ENCODE measurements around the gene EPM2AIP1. TPM values are rescaled to one million over a fixed set of nuclear protein-coding genes. Genes with fewer than 3 reads are reported as not detected.
"Not testable (repeated sequence)": the region's sequence is repeated elsewhere in the genome, so short reads cannot be mapped to it uniquely, and the experiment has no call there.

EPM2AIP1 gene
- total and polyA plus RNA-seq, 7 experiments from 2014 or later = 3.7 to 43.4 (median 26.0) TPM

DNA sequence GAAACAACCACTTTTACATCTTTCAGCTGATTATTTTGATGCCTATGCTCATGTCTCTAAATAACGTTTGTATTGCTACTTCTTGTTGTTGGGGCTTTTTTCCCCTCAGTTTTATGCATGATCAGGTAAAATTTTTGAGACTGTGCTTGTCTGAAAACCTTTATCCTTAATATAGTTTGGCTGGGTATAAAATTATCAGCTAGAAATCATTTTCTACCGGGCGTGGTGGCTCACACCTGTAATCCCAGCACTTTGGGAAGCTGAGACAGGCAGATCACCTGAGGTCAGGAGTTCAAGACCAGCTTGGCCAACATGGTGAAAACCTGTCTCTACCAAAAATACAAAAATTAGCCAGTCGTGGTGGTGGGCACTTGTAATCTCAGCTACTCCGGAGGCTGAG lies 45.1 kb downstream of the EPM2AIP1 start:
- Mint-ChIP-seq H3K27me3 (peaks cover 0 to 37% (median 0%) of the 10 kb centered on the region in 5 donors), H3K4me1 (peaks cover 0 to 16% (median 12%) of the 10 kb centered on the region in 7 donors), H3K4me3 (peak overlapping the region in 1 of 10 donors; percentile 29), H3K9me3 (peaks cover 0 to 32% (median 20%) of the 10 kb centered on the region in 11 donors), H3K36me3 (peaks cover 0 to 22% (median 4%) of the 10 kb centered on the region in 5 donors)
- intact Hi-C loops (cut with micrococcal nuclease); H3K4me3 ChIP-seq (ENCODE audit: low read length); H3K36me3 ChIP-seq (ENCODE audit: control insufficient read depth in 2 of 3, insufficient read depth in 3 of 3, low read length in 3 of 3); H3K4me1 ChIP-seq (ENCODE audit: control insufficient read depth in 2 of 2, insufficient read depth in 2 of 2, low read length in 2 of 2); DNase-seq; ATAC-seq; H3K9me3 ChIP-seq (ENCODE audit: control insufficient read depth in 2 of 3, low read length in 3 of 3); H3K27me3 ChIP-seq (ENCODE audit: control insufficient read depth in 2 of 2, insufficient read depth in 2 of 2, low read length in 2 of 2); H3K27ac Mint-ChIP-seq; POLR2A ChIA-PET; H3K27ac ChIP-seq (ENCODE audit: low read depth, low read length): not testable (repeated sequence)
- CTCF ChIA-PET = interaction anchor here (0.9 kb wide), 1 partner anchor 11 kb away, joined by 3 read pairs; no protein-coding TSS in a partner anchor

DNA sequence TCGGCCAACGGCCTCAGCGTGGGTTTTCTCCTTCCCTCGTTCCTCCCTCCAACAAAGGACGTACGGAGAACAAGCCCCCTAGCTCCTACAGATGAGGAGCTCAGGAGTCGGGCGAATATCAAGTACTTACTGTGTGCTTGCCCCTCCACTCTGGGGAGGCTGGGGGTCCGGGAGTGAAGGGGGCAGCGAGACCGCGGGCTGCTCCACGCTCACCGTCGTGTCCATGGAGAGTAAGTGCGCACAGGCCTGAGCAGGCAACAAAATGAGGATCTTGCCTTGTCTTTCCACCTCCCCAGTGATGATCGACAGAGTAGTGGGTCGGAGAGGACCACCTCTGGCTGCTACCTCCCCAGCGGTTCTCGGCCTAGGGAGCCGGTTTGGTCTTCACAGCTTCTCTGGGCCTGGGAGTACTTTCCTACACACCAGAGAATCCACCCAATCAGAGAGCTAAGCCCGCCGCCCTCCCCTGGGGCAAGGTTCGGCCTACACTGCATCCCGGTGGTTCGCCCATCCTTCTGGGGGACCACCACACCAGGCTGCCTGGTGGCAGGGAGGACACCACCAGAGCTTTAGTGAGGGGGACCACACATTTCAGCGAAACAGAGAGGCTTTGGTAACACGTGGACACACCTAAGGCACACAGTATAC lies 47.5 kb downstream of the EPM2AIP1 start:
- Mint-ChIP-seq H3K4me1 (peaks cover 0 to 32% (median 24%) of the 10 kb centered on the region in 7 donors), H3K27me3 (peaks cover 0 to 35% (median 0%) of the 10 kb centered on the region in 5 donors), H3K4me3 (peak overlapping the region; percentile 80 to 91 (median 88)), H3K9me3 (peaks cover 0 to 32% (median 20%) of the 10 kb centered on the region in 11 donors), H3K27ac (peak overlapping the region; percentile 67 to 93 (median 87)), H3K36me3 (peaks cover 0 to 22% (median 4%) of the 10 kb centered on the region in 5 donors)
- ChIA-PET POLR2A (interaction anchor here (0.6 to 4.2 kb wide), 12 partner anchors 10 to 390 kb away, joined by 3 to 39 read pairs (median 5); partner anchors contain the start of genes EPM2AIP1 and MLH1), CTCF (interaction anchor here (0.6 to 2.1 kb wide), 3 partner anchors 13 to 102 kb away, joined by 4 to 10 read pairs (median 6); no protein-coding TSS in a partner anchor)
- DNase-seq (peak in 1 of 9 donors; percentile 12), ATAC-seq (peak; percentile 1)
- intact Hi-C loops (cut with micrococcal nuclease) = loop anchor here (1.0 to 2.0 kb wide), 5 partner anchors 13 to 69 kb away; partner anchors contain the start of genes EPM2AIP1 (in 2 of the 2) and MLH1 (in 2 of the 2)
- Histone ChIP-seq H3K9me3 (ENCODE audit: control insufficient read depth in 2 of 3, low read length in 3 of 3) (peaks cover 0 to 8% (median 0%) of the 10 kb centered on the region in 3 experiments), H3K4me1 (ENCODE audit: control insufficient read depth in 2 of 2, insufficient read depth in 2 of 2, low read length in 2 of 2) (peaks cover 5 to 6% of the 10 kb centered on the region in 2 donors), H3K27ac (ENCODE audit: low read depth, low read length) (peak overlapping the region; percentile 74), H3K4me3 (ENCODE audit: low read length) (peak overlapping the region; percentile 70), H3K27me3 (ENCODE audit: control insufficient read depth in 2 of 2, insufficient read depth in 2 of 2, low read length in 2 of 2) (no peaks in the 10 kb centered on the region), H3K36me3 (ENCODE audit: control insufficient read depth in 2 of 3, insufficient read depth in 3 of 3, low read length in 3 of 3) (peaks cover 0 to 6% (median 0%) of the 10 kb centered on the region in 3 experiments)

DNA sequence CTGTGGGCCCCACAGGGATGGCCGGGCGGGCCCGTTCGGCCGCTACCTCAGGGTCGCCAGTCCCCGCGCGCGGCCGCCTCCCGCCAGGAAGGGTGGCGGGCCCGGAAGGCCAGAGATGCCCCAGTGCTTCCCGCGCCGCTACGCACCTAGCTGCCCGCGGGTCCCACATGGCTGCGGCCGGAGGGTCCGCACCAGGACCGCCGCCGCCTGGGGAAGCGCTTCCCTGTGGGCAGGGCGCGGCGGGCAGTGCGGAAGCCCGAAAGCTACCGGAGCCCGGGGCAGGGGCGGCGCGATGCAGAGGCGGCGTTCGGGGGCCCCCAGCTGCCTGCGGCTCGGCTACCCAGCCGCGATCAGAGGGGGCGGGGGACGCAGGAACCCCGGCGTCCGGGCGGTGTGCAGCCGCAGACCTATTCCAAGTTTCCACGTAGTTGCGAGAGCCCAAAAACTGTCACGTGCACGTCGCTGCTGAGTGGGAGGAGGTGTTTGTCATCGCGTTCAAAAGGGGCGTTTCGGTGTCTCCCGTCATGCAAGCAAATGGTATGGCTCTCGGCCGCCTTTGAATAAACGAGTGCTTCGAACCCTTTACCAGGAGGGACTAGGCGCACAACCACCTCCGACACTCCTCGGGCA lies 48.2 kb downstream of the EPM2AIP1 start, which contains the start of gene TRANK1:
Gene TRANK1 (minus strand): TSS at position 414 of the 630 bp plus-strand sequence. CDS start 245 bp downstream, at position 169.
- ChIA-PET CTCF (interaction anchor here (0.8 to 2.1 kb wide), 4 partner anchors 9 to 69 kb away, joined by 3 to 10 read pairs (median 4); no protein-coding TSS in a partner anchor), POLR2A (interaction anchor here (0.6 to 4.2 kb wide), 14 partner anchors 9 to 89 kb away, joined by 3 to 39 read pairs (median 5); partner anchors contain the start of genes EPM2AIP1 and MLH1)
- Histone ChIP-seq H3K36me3 (ENCODE audit: control insufficient read depth in 2 of 3, insufficient read depth in 3 of 3, low read length in 3 of 3) (peaks cover 0 to 6% (median 0%) of the 10 kb centered on the region in 3 experiments), H3K27me3 (ENCODE audit: control insufficient read depth in 2 of 2, insufficient read depth in 2 of 2, low read length in 2 of 2) (no peaks in the 10 kb centered on the region), H3K4me3 (ENCODE audit: low read length) (peak within 1 kb of the TSS; percentile 70), H3K4me1 (ENCODE audit: control insufficient read depth in 2 of 2, insufficient read depth in 2 of 2, low read length in 2 of 2) (peaks cover 5 to 6% of the 10 kb centered on the region in 2 donors), H3K9me3 (ENCODE audit: control insufficient read depth in 2 of 3, low read length in 3 of 3) (peaks cover 0 to 8% (median 0%) of the 10 kb centered on the region in 3 experiments), H3K27ac (ENCODE audit: low read depth, low read length) (peak within 1 kb of the TSS; percentile 74)
- ATAC-seq = peak; percentile 92
- Mint-ChIP-seq H3K36me3 (peaks cover 0 to 22% (median 4%) of the 10 kb centered on the region in 5 donors), H3K9me3 (peaks cover 0 to 32% (median 20%) of the 10 kb centered on the region in 11 donors), H3K27me3 (peaks cover 0 to 35% (median 0%) of the 10 kb centered on the region in 5 donors), H3K27ac (peak within 1 kb of the TSS; percentile 67 to 93 (median 87)), H3K4me3 (peak within 1 kb of the TSS; percentile 80 to 91 (median 89)), H3K4me1 (peaks cover 0 to 33% (median 26%) of the 10 kb centered on the region in 7 donors)
- DNase-seq = peak; percentile 55 to 86 (median 78)
- intact Hi-C loops (cut with micrococcal nuclease) = loop anchor here (1.0 to 2.0 kb wide), 6 partner anchors 14 to 68 kb away; partner anchors contain the start of genes EPM2AIP1 (in 2 of the 2) and MLH1 (in 2 of the 2)

DNA sequence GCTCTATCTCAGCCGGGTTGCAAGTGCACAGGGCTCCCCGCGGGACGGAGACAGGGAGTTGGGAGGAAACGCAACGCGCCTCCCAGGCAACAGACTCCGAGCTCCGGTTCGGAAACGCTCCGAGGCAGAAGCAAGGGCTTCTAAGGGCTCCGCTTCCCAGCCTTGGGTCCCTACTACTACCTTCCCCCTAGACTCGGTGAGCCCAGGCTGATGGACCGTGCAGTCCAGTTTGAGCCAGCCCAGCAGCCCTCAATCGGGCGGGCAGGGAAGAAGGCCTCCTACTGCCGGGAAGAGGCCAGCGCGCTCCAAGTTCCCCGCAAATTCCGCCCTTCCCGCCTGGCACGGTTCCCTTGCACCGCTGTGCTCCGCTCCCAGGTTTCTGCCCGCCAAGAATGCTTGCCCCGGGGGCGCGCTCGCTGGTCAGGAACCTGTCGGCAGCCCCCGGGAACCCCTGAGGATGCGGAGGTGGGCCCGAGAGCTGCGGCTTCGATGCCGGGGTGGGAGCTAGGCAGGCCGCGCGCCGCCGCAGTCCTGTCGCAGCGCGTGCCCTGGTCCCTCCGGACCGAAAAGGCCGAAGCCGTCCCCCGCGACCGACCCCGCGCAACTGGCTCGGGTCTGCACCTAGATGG lies 48.8 kb downstream of the EPM2AIP1 start:
- peaks cover 0 to 19% (median 4%) of the 10 kb centered on the region in 5 donors for H3K36me3 Mint-ChIP-seq
- intact Hi-C loops (cut with micrococcal nuclease) = loop anchor here (1.0 to 2.0 kb wide), 4 partner anchors 15 to 67 kb away; no protein-coding TSS in a partner anchor
- POLR2A ChIA-PET = interaction anchor here (0.6 to 4.2 kb wide), 14 partner anchors 8 to 89 kb away, joined by 3 to 39 read pairs (median 4); partner anchors contain the start of genes EPM2AIP1 and MLH1
- Histone ChIP-seq H3K27me3 (ENCODE audit: control insufficient read depth in 2 of 2, insufficient read depth in 2 of 2, low read length in 2 of 2) (no peaks in the 10 kb centered on the region), H3K9me3 (ENCODE audit: control insufficient read depth in 2 of 3, low read length in 3 of 3) (peaks cover 0 to 8% (median 0%) of the 10 kb centered on the region in 3 experiments), H3K4me3 (ENCODE audit: low read length) (peak overlapping the region; percentile 70), H3K36me3 (ENCODE audit: control insufficient read depth in 2 of 3, insufficient read depth in 3 of 3, low read length in 3 of 3) (peaks cover 0 to 6% (median 0%) of the 10 kb centered on the region in 3 experiments), H3K4me1 (ENCODE audit: control insufficient read depth in 2 of 2, insufficient read depth in 2 of 2, low read length in 2 of 2) (peaks cover 5 to 6% of the 10 kb centered on the region in 2 donors), H3K27ac (ENCODE audit: low read depth, low read length) (peak overlapping the region; percentile 74)
- peaks cover 0 to 33% (median 26%) of the 10 kb centered on the region in 7 donors for H3K4me1 Mint-ChIP-seq
- CTCF ChIA-PET = interaction anchor here (0.7 to 2.1 kb wide), 7 partner anchors 10 to 75 kb away, joined by 3 to 10 read pairs (median 3); no protein-coding TSS in a partner anchor
- H3K27ac Mint-ChIP-seq = peak overlapping the region; percentile 42 to 87 (median 63)
- H3K9me3 Mint-ChIP-seq = peaks cover 0 to 29% (median 17%) of the 10 kb centered on the region in 11 donors
- ATAC-seq = peak; percentile 46
- peak overlapping the region; percentile 79 to 91 (median 85) for H3K4me3 Mint-ChIP-seq
- H3K27me3 Mint-ChIP-seq = peaks cover 0 to 28% (median 0%) of the 10 kb centered on the region in 5 donors
- DNase-seq = peak; percentile 14 to 42 (median 28)

DNA sequence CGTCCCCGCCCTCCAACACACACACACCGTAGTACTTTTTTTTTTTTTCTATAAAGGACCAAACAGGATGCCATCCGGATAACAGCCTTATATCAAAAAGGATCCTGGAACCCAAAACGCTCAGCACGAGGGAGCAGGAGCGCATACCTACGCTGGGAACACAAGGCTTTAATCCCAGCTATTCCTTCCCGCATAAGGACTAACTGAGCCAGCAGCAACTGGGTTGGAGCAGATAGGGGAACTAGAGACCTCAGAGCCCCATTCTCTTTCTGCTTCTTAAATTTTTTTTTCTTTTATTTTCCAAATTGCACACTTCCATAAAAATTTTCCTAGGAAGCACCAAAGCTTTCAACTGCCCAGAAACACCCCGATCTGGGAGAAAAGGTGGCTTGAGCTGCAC lies 49.3 kb downstream of the EPM2AIP1 start:
- Histone ChIP-seq H3K4me3 (ENCODE audit: low read length) (peak overlapping the region; percentile 70), H3K9me3 (ENCODE audit: control insufficient read depth in 2 of 3, low read length in 3 of 3) (peaks cover 0 to 8% (median 0%) of the 10 kb centered on the region in 3 experiments), H3K27me3 (ENCODE audit: control insufficient read depth in 2 of 2, insufficient read depth in 2 of 2, low read length in 2 of 2) (no peaks in the 10 kb centered on the region), H3K27ac (ENCODE audit: low read depth, low read length) (peak overlapping the region; percentile 74), H3K36me3 (ENCODE audit: control insufficient read depth in 2 of 3, insufficient read depth in 3 of 3, low read length in 3 of 3) (peaks cover 0 to 6% (median 0%) of the 10 kb centered on the region in 3 experiments), H3K4me1 (ENCODE audit: control insufficient read depth in 2 of 2, insufficient read depth in 2 of 2, low read length in 2 of 2) (peaks cover 5 to 6% of the 10 kb centered on the region in 2 donors)
- H3K9me3 Mint-ChIP-seq = peaks cover 0 to 25% (median 13%) of the 10 kb centered on the region in 11 donors
- H3K27me3 Mint-ChIP-seq = peaks cover 0 to 26% (median 0%) of the 10 kb centered on the region in 5 donors
- DNase-seq (no peak), ATAC-seq (no peak)
- ChIA-PET CTCF (interaction anchor here (0.7 to 1.5 kb wide), 4 partner anchors 15 to 74 kb away, joined by 3 to 6 read pairs (median 4); no protein-coding TSS in a partner anchor), POLR2A (interaction anchor here (0.8 to 4.2 kb wide), 8 partner anchors 14 to 80 kb away, joined by 3 to 39 read pairs (median 8); partner anchors contain the start of genes EPM2AIP1 and MLH1)
- intact Hi-C loops (cut with micrococcal nuclease) = no loop called here
- peaks cover 0 to 15% (median 4%) of the 10 kb centered on the region in 5 donors for H3K36me3 Mint-ChIP-seq
- H3K4me1 Mint-ChIP-seq = peaks cover 0 to 33% (median 26%) of the 10 kb centered on the region in 7 donors
- peak overlapping the region in 8 of 9 donors; percentile 34 to 87 (median 62) for H3K27ac Mint-ChIP-seq
- H3K4me3 Mint-ChIP-seq = peak overlapping the region; percentile 79 to 91 (median 85)

Measured in naive thymus-derived CD4-positive, alpha-beta T cell (primary cell).